ENCODE data around the gene EGFR.

EGFR gene

GRCh38 chr7:55063061-55063460 lies 44.2 kb downstream of the EGFR start:
- no peak for DNase-seq (ENCODE audit: low read depth)

DNA sequence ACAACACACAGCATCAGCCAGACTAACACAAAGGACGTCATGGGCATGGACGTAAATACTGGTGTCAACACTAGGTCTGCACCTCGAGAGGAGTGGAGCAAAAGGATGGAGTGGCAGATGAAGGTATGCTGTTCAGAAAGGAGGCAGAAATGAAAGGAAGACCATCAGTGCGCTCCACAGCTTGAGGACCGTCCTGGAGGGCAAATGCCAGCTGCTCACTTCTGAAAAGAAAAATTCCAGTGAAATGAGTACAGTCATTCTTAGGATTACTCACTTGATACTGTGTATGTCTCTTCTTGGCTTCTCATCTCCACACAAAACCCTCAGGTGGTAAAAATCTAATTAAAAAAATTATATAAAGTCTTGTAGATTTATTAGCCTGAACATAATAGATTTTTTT lies 44.8 kb downstream of the EGFR start:
- DNase-seq (ENCODE audit: low read depth): no peak

- DNase-seq (ENCODE audit: low read depth): no peak
Observed at GRCh38 chr7:55065079-55065478, 46.3 kb downstream of the EGFR start.

DNA sequence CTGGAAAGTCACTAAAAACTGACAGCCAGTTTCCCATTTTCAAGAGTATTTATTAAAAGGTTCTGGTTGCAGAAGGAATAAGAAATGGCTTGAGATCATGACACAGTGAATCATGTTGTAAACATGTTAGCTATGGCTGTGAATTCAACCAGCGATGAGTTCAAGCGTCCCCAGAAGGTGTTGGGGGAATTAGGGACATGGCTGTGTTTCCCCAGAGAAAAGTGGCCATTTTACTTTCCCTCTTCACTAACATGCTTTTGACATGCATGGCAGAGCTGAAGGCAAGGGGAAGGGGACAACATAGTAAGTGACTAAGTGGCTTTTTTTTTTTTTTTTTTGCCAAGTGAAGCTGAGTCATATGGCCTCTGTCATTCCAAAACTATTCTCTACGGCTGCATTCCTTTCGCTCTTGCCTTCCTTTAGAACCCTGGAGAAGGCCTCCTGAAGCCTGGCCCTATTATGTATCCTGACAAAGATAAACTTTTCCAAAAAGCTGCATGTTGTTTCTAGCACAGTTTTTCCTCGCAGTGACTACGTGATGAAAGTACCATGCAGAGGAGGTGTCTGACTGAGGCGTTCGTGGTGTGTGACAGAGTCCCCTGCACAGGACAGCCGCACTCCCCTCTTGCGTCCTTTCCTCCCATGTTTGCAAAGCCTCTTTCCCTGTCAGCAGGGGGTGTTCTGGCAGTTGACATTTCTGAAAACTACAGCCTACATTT lies 46.9 kb downstream of the EGFR start:
- no peak for DNase-seq (ENCODE audit: low read depth)

GRCh38 chr7:55066524-55066923 lies 47.7 kb downstream of the EGFR start:
- no peak for DNase-seq (ENCODE audit: low read depth)

GRCh38 chr7:55066938-55067337 lies 48.1 kb downstream of the EGFR start:
- DNase-seq (ENCODE audit: low read depth): no peak

GRCh38 chr7:55067748-55068147 lies 48.9 kb downstream of the EGFR start:
- DNase-seq (ENCODE audit: low read depth): no peak

GRCh38 chr7:55069271-55069792 lies 50.5 kb downstream of the EGFR start:
- no peak for DNase-seq (ENCODE audit: low read depth)

- DNase-seq (ENCODE audit: low read depth): no peak
Observed at GRCh38 chr7:55070271-55070743, 51.5 kb downstream of the EGFR start.

- DNase-seq (ENCODE audit: low read depth): no peak
Observed at GRCh38 chr7:55070854-55071253, 52.0 kb downstream of the EGFR start.

DNA sequence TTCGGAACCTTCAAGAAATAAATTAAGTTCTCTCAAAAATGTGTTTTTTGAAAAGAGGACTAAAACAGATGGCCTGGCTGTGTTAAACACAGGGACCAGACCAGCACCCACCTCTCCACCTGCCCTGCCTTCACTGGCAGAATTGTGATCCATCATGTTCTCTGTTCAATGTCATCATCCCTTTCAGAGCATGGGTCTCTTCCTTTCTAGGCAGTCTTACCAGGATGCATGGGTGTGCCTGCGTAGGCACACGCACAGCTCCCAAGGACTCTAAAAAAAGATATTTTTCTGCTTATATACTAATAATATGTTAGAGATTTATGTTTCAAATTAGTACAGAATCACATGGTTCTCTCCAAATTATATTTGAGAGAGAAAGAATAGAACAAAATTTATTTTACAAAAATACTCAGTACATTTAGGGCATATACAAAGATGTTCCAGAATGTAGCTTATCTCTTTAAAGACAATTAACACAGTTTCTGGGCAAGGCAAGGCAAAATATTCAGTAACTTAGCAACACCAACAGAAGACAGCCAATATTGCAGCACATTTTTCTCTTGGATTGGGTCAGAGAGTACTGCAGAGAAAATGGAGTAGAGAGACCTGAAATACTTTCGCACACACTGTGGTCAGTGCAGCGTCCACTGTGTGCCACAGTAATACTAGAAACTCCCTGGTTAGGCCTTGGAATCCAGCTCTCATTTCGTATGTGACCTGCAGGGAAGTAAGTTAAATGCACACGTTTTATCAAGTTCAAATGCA lies 52.8 kb downstream of the EGFR start:
- no peak for DNase-seq (ENCODE audit: low read depth)

DNA sequence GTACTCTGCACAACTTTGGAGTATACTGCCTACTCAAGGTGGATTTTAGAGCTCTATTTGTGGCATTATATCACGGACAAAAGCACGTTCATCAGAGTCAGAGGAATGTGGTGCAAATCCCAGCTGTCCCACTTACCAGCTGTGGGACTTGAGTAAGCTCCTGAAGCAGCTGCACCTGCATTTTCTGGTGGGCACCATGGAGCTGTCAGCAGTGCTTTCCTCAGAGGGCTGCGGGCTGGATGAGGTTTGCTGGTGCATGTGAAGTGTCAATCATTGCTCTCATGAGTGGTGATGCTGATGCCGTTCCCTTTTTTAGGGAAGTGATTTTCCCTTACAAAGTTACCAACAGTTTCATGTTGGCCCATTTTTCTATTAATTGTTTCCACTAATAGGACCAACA lies 53.4 kb downstream of the EGFR start:
- no peak for DNase-seq (ENCODE audit: low read depth)

GRCh38 chr7:55073051-55073511 lies 54.3 kb downstream of the EGFR start:
- no peak for DNase-seq (ENCODE audit: low read depth)

DNA sequence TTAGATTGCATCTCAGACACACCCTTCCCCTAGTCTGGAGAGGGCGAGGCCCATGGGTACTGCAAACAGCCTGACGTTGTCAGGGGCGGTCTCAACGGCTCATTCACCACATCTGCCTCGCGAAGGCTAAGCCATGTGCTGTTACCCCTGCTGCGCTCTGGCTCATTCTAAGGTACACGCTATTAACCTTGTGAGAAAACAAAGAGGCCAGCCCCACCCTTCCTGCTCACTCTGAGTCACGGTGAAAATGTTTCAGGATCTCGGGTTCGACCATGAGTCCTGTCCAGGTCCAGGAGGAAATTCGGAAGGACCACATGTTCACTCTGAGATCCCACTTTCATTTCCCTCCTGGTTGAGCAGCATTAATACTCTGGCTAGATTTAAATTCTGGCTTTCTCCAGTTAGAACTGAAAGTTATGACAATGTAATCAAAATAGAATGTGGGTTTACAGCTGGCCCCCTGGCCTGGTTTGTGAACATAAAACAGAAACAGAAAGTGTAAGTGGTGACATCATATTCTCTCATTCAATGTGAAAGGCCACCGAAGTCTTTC lies 55.2 kb downstream of the EGFR start:
- DNase-seq (ENCODE audit: low read depth): no peak

- DNase-seq (ENCODE audit: low read depth): no peak
Observed at GRCh38 chr7:55075464-55076021, 56.7 kb downstream of the EGFR start.

DNA sequence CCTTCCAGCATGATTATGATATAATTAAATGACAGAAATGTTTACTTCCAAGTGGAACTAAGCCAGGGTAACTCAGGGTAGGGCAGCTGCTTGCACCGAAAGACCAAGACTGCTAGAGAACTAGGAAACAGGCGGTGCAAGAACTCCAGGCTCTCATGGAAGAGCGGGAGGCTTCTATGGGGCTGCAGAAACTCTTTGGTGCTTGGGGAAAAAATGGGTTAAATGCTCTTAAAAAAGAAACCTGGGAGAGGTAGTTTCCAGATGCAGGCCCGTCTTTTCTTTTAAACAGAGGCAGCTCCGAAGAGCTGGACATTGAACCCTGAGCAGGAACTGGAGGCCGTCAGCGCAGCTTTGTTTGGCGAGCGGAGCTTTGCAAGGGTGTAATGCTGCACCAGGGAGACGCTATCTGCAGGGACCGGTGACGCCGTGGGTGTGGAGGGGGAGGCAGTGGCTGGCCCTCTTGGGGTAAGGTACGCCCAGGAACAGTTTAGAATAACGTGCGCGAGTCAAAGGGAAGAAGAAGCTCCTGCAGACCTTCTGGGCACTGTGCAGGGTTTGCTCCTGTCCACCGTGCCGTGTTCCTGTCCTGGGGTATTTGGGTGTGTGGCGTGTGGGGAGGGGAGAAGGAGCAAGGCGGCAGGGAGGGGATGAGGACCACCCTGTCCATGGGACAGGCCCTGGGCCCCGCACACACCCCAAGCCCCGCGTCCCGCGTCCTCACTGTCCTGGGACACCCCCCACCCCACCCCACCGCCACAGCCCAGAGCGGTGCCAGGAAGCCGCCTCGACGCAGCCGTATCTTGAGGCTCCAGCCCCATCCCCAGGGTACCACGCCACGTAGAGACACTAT lies 59.0 kb downstream of the EGFR start:
- no peak for DNase-seq (ENCODE audit: low read depth)

- DNase-seq (ENCODE audit: low read depth): no peak
Observed at GRCh38 chr7:55078465-55079372, 59.9 kb downstream of the EGFR start.

DNA sequence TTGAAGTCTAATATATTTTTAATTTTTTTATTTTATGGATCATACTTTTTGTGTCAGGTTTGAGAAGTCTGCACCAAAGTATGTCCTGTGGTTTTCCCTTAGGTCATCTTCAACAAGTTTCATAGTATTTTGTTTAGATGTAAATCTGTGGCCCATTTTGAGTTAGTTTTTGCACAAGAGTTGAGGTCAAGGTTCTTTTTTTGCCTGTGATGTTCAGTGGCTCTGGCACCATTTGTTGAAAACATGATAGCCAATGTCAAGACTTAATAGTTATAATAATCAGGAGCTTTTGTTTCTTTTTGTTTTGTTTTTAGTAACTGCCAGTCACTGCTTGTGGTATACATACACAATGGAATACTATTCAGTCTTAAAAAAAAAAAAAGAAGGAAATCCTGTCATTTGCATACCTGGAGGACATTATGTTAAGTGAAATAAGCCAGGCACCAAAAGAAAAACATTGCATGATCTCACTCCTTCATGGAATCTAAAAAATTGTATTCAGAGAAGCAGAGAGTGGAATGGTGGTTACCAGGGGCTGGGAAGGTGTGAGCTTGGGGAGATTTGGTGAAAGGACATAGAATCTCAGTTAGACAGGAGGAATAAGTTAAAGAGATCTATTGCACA lies 61.3 kb downstream of the EGFR start:
- no peak for DNase-seq (ENCODE audit: low read depth)

DNA sequence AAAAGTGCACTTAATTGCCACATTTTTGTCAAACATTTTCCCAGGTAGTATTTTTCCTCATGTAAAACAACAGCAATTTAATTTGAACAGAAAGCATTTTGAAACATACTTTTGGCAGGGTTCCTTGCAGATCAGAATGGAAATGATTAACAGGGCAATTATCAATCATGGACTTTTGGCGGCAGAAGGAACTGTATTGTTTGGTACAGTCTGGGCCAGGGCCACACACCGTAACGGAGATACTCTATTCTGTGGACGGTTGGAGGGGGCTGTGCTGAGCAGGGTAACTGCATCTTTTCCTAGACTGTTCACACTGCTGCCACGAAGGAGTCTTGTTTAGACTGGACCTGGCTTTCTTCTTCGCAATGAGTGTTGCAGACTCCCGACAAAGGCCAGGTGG lies 62.3 kb downstream of the EGFR start:
- DNase-seq (ENCODE audit: low read depth): no peak
